Measurements from ENCODE around the gene PALM2AKAP2.

PALM2AKAP2 gene

DNA sequence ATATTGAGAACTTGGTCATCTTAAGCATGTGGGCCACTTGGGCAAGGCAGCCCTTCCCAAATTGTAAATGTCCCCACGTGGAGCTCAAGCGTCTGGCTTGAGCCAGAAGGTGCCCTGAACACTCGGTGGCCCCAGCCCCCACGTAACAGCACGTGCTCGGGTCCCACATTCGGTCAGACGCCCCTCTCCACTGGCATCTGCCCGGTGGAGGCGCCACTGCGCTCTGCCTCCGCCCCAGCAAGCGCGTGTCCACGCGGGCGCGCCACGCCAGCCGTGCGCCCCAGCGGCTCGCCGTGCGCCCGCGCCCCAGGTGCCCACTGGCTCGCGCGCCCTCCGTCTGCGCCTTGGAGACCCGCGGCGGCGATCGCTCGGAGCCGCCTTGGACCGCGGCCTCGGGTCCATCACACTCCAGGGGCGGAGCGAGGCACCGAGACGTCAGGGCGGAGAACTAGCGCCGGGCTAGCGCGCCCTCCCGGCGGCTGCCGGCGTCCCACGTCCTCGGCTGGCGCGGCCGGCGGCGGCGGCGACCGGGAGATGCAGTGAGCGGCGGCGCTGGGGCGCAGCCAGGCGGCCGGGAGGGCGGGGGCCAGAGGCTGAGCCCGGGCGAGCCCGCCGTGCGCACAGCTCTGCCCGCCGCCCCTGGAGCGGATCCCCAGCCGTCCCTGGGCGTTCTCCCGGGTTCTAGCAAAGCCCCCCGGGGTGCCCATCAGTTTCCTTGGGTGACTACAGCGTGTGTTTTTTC, at the start of gene PALM2AKAP2:
TSS of gene PALM2AKAP2 (plus strand) at position 488 of the 742 bp plus-strand sequence. CDS start 291 bp downstream, outside the sequence.
- no peak for DNase-seq (ENCODE audit: low spot score)

DNA sequence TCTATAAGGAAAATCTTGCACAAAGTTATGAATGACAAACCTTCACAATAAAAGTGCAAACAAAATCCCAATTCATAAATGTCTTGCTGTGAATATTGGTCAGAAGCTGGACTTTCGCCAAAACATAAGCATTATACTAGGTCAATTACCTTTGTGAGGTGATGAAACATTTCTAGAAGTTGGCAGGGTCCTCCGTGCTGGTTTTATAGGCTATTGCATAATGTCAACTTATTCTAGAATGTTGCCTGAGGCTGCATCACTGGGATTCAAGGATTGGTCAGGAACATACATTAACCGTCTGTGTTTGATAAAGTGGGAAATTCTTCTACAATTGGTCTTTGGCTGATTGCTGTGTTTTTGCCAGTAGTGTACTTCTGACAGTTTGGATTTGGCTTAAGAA, 49.8 kb upstream of the PALM2AKAP2 start:
- DNase-seq (ENCODE audit: low spot score), result no peak

GRCh38 chr9:109733690-109734089, 46.3 kb upstream of the PALM2AKAP2 start:
- DNase-seq (ENCODE audit: low spot score), result no peak

GRCh38 chr9:109734814-109735213, 45.2 kb upstream of the PALM2AKAP2 start:
- no peak for DNase-seq (ENCODE audit: low spot score)

DNA sequence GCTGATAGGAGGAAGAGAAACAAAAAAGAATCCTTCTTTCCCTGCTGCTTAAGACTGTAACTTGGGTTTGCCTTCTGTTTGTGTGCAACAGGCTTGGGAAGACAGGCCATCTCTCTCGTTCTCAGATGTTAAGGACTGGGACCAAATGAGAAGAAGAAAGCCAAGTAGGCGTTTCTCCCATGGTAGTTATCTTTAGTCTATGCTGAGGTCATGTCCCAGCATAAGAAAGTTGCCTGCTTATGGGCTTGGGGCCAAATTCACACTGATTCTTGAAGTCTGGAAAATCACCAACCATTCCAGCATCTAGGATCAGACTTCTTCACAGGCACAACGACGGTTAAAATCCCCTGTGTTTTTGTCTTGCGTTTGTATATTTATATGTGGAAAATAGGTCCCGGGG, 44.2 kb upstream of the PALM2AKAP2 start:
- DNase-seq (ENCODE audit: low spot score), result no peak

DNA sequence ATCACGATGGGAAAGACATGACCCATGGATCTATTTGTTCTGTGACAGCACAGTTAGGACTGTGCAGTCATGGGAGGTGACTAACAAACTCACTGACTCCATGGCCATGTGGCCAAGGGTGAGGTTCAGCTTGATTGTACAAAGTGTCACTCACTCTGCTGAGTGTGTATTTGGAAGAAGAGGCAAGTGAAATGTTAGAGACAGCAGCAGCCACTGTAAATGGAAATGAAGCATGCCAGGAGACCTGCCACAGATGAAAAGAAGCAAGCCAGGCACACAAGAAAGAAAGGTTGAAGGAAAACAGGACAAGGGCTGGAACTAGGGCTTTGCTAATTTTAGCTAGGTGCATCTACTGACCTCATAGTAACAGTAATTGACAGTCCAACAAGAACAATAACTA, 42.7 kb upstream of the PALM2AKAP2 start:
- DNase-seq (ENCODE audit: low spot score), result no peak

GRCh38 chr9:109739760-109740159, 40.2 kb upstream of the PALM2AKAP2 start:
- DNase-seq (ENCODE audit: low spot score), result no peak

GRCh38 chr9:109742776-109743348, 37.1 kb upstream of the PALM2AKAP2 start:
- no peak for DNase-seq (ENCODE audit: low spot score)

- no peak for DNase-seq (ENCODE audit: low spot score)
These were observed 36.3 kb upstream of the PALM2AKAP2 start for GRCh38 chr9:109743696-109744095.

DNA sequence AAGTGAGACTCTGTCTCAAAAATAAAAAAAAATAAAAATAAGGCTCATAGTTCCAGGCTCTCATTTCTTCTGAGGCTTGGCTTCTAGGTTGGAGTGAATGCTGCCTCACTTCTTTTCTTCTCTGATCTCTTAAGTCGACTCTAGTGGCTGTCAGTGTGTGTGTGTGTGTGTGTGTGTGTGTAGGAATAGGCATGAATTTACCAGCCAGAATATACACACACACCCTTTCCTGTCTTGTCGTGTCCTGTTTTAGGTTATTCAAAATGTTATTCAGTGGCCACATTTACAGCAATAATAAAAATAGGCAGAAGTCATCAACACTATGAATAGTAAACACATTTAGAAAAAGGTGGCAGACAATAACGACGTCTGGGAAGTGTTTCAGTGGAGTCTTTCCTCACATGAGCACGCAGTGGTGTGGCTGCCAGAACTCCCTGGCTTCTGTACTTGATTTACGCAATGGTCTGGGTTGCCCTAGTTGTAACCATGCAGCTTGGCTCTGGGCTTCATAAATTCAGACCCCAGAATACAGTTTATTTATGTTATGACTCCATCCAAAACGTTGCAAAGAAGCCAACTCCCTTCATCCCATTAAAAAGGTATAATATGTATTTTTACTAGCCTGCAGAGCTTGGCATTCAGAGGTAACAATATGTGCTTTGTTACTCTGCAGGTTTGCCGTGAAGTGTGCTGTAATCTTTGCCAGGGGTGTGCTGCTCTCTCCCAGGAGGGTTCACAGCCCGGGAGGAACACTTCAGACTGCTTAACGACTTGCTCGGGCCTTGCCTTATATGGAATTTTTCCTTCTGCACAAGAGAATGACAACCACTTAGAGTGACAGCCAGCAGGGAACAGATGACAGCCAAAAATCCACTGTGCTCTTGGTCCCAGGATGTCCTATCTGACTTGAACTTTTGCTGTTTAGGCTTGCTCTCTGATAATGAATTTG, 34.4 kb upstream of the PALM2AKAP2 start:
- DNase-seq (ENCODE audit: low spot score), result no peak

DNA sequence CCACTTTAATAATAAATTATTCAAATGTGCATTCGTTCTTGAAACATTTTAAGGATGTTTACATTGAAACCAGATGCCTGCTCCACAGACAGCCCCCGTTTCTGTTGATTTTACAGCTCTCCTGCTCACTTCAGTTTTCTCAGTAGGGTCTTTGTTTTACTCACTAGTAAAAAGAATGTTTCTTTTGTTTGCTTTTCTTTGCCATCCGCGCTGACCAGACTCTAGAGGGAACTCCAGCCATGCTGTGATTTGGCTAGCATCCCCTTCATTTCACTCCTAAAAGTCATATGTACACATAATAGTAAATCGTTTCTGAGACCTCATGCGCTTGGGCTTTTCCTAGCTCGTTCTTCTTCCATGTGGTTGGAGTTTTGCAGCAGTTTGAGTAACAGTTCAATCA, 28.7 kb upstream of the PALM2AKAP2 start:
- no peak for DNase-seq (ENCODE audit: low spot score)

DNA sequence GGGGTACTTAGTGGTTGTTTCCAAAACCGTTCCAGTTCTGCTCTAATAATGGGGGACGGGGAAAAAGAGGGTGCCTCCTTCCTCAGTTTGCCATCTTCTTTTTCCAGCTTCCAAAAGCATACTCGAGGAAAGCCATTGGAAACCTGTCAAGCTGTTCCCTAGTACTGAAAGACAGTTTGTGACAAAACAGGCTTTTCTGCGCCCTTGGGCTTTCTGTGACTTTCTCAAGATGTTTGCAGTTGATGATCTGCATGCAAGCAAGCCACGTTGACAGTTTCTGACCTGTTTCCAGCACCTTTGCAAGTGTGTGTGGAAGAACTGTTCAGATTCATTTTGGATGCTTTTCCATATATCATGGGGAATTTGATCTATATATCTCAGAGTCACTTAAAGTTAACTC, 26.7 kb upstream of the PALM2AKAP2 start:
- DNase-seq (ENCODE audit: low spot score), result no peak

- no peak for DNase-seq (ENCODE audit: low spot score)
These were observed 25.0 kb upstream of the PALM2AKAP2 start for GRCh38 chr9:109755040-109755439.

GRCh38 chr9:109759589-109759988, 20.4 kb upstream of the PALM2AKAP2 start:
- DNase-seq (ENCODE audit: low spot score), result no peak

GRCh38 chr9:109765278-109765677, 14.7 kb upstream of the PALM2AKAP2 start:
- DNase-seq (ENCODE audit: low spot score), result no peak

DNA sequence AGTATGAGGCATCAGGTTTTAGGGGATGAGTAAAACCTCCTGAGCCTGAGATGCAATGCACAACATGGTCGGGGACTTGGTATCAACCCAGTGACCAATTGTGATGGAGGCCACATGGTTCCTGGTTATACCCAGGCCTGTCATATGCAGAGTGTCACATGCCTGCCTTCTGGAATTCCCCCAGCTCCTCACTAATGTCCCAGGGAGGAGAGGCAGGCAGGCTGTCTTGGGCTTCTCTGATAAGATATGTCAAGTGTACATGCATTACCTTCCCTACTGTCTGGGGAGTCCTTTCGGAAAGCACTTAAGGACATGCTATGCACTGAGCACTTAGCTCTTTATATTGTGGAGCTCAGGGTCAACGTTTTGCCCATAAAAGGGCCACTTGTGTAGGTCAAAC, 14.2 kb upstream of the PALM2AKAP2 start:
- no peak for DNase-seq (ENCODE audit: low spot score)

DNA sequence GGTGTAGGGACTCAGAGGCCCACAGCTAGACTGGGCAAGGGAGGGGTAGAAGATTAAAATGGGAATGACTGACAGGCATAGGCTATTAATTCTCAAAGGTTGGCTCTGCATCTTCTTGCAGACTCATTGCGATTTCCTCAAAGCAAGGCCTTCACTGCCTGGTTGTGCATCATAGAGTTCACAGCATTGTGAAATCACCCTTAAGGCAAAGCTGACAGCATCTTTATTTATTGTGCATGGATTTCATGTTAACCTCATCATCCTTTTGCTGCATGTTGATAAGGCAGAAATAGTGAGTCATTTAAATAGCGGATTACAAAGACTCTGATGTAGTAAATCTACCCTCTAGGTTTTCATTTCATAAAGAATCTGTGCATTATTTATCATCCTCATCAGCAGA, 13.6 kb upstream of the PALM2AKAP2 start:
- DNase-seq (ENCODE audit: low spot score), result no peak

GRCh38 chr9:109767404-109767803, 12.6 kb upstream of the PALM2AKAP2 start:
- DNase-seq (ENCODE audit: low spot score), result no peak

- DNase-seq (ENCODE audit: low spot score), result no peak
These were observed 12.2 kb upstream of the PALM2AKAP2 start for GRCh38 chr9:109767814-109768213.

DNA sequence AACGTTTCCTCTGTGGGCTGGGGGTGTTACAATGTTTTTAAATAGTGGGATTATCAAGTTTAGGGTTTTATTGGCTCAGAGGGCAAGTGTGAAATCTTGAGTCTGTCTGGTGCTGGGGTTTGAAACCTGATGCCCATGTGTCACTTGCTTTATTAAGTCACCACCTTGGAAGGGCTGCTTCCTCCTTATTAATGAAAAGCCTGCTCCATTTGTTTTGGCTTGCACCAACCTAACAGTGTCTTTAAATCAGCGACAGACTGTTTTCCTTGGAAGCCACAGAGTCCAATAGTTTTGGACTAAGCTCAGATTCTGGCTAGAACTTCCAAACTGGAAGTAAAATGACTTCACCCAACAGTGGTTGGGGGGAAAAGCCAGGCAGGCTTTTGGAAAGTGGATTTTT, 10.7 kb upstream of the PALM2AKAP2 start:
- DNase-seq (ENCODE audit: low spot score), result no peak

GRCh38 chr9:109770101-109770500, 9.9 kb upstream of the PALM2AKAP2 start:
- DNase-seq (ENCODE audit: low spot score), result no peak

GRCh38 chr9:109771087-109771486, 8.9 kb upstream of the PALM2AKAP2 start:
- no peak for DNase-seq (ENCODE audit: low spot score)
